ENCODE measurements around the gene KLHDC7B.

KLHDC7B gene

GRCh38 chr22:50542416-50542927, 3.2 kb upstream of the KLHDC7B start:
- TF ChIP-seq CTCF (IDR thresholded peaks at IDR 0.05; ENCODE audit: low read depth, low read length) (no peak), MYC (IDR thresholded peaks at IDR 0.05; ENCODE audit: low read depth, low read length) (no peak; the same call in 1 of the 2 replicates), POLR2A (IDR thresholded peaks at IDR 0.05; ENCODE audit: extremely low read depth, insufficient read length) (no peak)
- TF ChIP-seq, protein P1, sequence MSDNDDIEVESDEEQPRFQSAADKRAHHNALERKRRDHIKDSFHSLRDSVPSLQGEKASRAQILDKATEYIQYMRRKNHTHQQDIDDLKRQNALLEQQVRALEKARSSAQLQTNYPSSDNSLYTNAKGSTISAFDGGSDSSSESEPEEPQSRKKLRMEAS (IDR thresholded peaks at IDR 0.05; ENCODE audit: low read depth, low read length): peak; percentile 48; the same call in 1 of the 2 replicates
- H3K4me3 ChIP-seq (ENCODE audit: low read depth, low read length): no peak overlapping the region
- peak; percentile 93 for DNase-seq (ENCODE audit: low read depth)

GRCh38 chr22:50544078-50544745, 1.5 kb upstream of the KLHDC7B start:
- H3K4me3 ChIP-seq (ENCODE audit: low read depth, low read length): no peak overlapping the region
- DNase-seq (ENCODE audit: low read depth): peak; percentile 91
- TF ChIP-seq CTCF (IDR thresholded peaks at IDR 0.05; ENCODE audit: low read depth, low read length): peak; percentile 72
- TF ChIP-seq, protein P1 (IDR thresholded peaks at IDR 0.05; ENCODE audit: low read depth, low read length): no peak

DNA sequence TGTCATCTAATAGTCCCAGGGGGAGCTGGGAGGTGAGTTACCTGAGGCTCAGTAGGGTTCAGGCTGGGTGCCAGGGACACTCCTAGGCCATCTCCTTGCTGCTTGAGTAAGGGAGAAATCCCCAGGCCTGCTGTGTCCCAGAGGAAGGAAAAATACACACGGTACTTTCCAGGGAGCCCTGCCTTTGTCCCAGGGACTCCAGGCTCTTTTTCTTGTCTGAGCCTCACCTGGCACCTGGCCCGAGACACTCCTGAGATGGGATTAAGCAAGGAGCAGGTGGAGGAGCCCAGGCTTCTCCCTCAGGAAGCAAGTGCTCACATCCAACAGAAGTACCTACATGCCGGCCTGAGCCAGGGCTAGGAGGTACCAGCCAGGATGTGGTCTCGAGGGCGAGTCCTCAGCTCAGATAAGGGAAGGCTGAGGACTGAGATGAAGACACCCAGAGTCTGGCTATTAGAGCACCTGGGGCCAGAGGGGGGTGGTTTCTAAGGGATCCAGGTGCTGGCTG, 899 bp upstream of the KLHDC7B start:
- DNase-seq (ENCODE audit: low read depth): peak; percentile 42
- no peak overlapping the region for H3K4me3 ChIP-seq (ENCODE audit: low read depth, low read length)
- TF ChIP-seq, protein P1 (IDR thresholded peaks at IDR 0.05; ENCODE audit: low read depth, low read length): no peak
- TF ChIP-seq CTCF (IDR thresholded peaks at IDR 0.05; ENCODE audit: low read depth, low read length) (no peak), MYC (IDR thresholded peaks at IDR 0.05; ENCODE audit: low read depth, low read length) (no peak), POLR2A (IDR thresholded peaks at IDR 0.05; ENCODE audit: extremely low read depth, insufficient read length) (no peak)

DNA sequence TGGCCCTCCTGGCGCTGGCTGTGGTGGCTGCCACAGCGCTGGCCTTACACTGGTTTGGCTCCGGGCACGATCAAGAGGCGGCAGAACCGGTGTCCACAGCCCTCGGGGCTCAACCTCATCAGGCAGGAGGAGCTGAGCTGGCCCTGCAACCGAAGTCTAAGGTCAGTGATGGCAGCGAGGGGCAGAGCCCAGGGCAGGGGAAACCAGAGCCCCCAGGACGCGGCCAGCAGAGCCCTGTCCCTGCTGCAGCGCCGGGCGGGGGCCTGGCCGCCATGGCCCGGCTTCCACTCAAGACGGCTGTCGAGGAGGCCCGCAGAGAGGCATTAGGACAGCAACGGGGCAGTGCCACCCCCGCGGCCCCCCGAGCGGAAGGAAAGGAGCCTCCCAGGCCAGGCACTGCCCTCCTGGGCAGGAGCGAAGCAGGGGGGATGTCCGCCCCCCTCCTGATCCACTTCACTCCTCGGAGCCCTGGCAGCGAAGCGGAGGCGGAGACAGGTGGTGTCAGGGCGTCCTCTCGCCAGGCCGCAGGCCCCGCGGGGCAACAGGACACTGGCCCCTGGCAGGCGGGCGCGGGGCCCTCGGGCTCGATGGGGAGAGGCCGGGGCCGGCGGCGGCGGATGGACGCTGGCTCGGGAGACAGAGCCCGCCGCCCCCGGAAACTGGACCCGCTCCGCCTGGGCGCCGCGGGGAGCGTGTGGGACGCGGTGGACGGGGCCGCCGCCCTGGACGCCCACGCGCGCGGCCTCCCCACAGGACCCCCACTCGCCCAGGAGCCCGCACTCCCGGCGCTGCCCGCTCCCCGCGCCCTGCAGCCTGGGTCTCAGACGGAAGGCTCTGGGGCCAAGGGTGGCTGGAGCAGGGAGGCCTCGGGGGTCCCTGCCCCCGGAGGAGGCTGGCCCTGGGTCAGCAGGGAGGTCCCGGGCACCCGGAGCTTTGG, 895 bp downstream of the KLHDC7B start:
- H3K4me3 ChIP-seq (ENCODE audit: low read depth, low read length): no peak overlapping the region
- DNase-seq (ENCODE audit: low read depth): no peak
- no peak for TF ChIP-seq CTCF (IDR thresholded peaks at IDR 0.05; ENCODE audit: low read depth, low read length)
- no peak for TF ChIP-seq MYC (IDR thresholded peaks at IDR 0.05; ENCODE audit: low read depth, low read length)
- TF ChIP-seq POLR2A (IDR thresholded peaks at IDR 0.05; ENCODE audit: extremely low read depth, insufficient read length): no peak
- TF ChIP-seq, protein P1 (IDR thresholded peaks at IDR 0.05; ENCODE audit: low read depth, low read length): no peak

GRCh38 chr22:50547263-50547985, 1.7 kb downstream of the KLHDC7B start:
- TF ChIP-seq POLR2A (IDR thresholded peaks at IDR 0.05; ENCODE audit: extremely low read depth, insufficient read length): no peak
- TF ChIP-seq CTCF (IDR thresholded peaks at IDR 0.05; ENCODE audit: low read depth, low read length): no peak
- TF ChIP-seq MYC (IDR thresholded peaks at IDR 0.05; ENCODE audit: low read depth, low read length): no peak
- TF ChIP-seq, protein P1 (IDR thresholded peaks at IDR 0.05; ENCODE audit: low read depth, low read length): no peak
- DNase-seq (ENCODE audit: low read depth): no peak
- no peak overlapping the region for H3K4me3 ChIP-seq (ENCODE audit: low read depth, low read length)

All from NB4 (cell line).